Subcutaneous abdominal adipose tissue (tissue), 5 donors: ENCODE measurements around the gene CHMP1A.
"Not testable (repeated sequence)": the region's sequence is repeated elsewhere in the genome, so short reads cannot be mapped to it uniquely, and the experiment has no call there.

Experiments used
- H3K27ac ChIP-seq: one replicate; pipeline ENCODE4 v1.7.0; 2013; ENCODE audit warnings: low read depth, mild to moderate bottlenecking, inconsistent platforms, low read length, moderate library complexity
- H3K27me3 ChIP-seq, 5 donors: one replicate each; pipeline ENCODE4 v1.7.0; 2013; ENCODE audit warnings: low read length in 5 of 5, inconsistent platforms in 1 of 5; ENCODE audit not compliant: control insufficient read depth in 5 of 5, insufficient read depth in 4 of 5
- H3K36me3 ChIP-seq, 5 donors: one replicate each; pipeline ENCODE4 v1.7.0; 2013; ENCODE audit warnings: low read length in 5 of 5; ENCODE audit not compliant: control insufficient read depth in 5 of 5, insufficient read depth in 5 of 5
- H3K4me1 ChIP-seq, 5 donors: one replicate each; pipeline ENCODE4 v1.7.0; 2013; ENCODE audit warnings: low read length in 5 of 5, mild to moderate bottlenecking in 3 of 5, moderate library complexity in 1 of 5; ENCODE audit not compliant: control insufficient read depth in 5 of 5, insufficient read depth in 5 of 5
- H3K4me3 ChIP-seq, 5 donors: one replicate each; pipeline ENCODE4 v1.7.0; 2013; ENCODE audit warnings: low read length in 5 of 5, low read depth in 1 of 5
- H3K9ac ChIP-seq, 5 donors: one replicate each; pipeline ENCODE4 v1.7.0; 2013; ENCODE audit warnings: low read length in 5 of 5, mild to moderate bottlenecking in 4 of 5, moderate library complexity in 3 of 5
- H3K9me3 ChIP-seq, 5 donors: one replicate each; pipeline ENCODE4 v1.7.0; 2013; ENCODE audit warnings: low read length in 5 of 5; ENCODE audit not compliant: control insufficient read depth in 5 of 5
- donor health status: healthy.
- donor health status: healthy.
- donor health status: healthy.
- donor health status: healthy.
- donor health status: healthy.

The CHMP1A gene

GRCh38 chr16:89643769-89644300 is 13.7 kb downstream of the CHMP1A start:
- peaks cover 0 to 38% (median 36%) of the 10 kb centered on the region in 5 donors for H3K36me3 ChIP-seq
- no peaks in the 10 kb centered on the region for H3K9me3 ChIP-seq
- no peak overlapping the region for H3K9ac ChIP-seq
- H3K27ac ChIP-seq, result no peak overlapping the region
- H3K27me3 ChIP-seq, result peaks cover 0 to 3% (median 0%) of the 10 kb centered on the region in 5 donors
- peaks cover 0 to 19% (median 11%) of the 10 kb centered on the region in 5 donors for H3K4me1 ChIP-seq
- H3K4me3 ChIP-seq, result no peak overlapping the region

- peaks cover 0 to 34% (median 31%) of the 10 kb centered on the region in 5 donors for H3K36me3 ChIP-seq
- H3K4me3 ChIP-seq, result no peak overlapping the region
- H3K27ac ChIP-seq, result no peak overlapping the region
- peaks cover 0 to 5% (median 0%) of the 10 kb centered on the region in 5 donors for H3K27me3 ChIP-seq
- peaks cover 0 to 19% (median 11%) of the 10 kb centered on the region in 5 donors for H3K4me1 ChIP-seq
- no peaks in the 10 kb centered on the region for H3K9me3 ChIP-seq
- H3K9ac ChIP-seq, result no peak overlapping the region
Observed at GRCh38 chr16:89642574-89642973, 14.9 kb downstream of the CHMP1A start.

- no peaks in the 10 kb centered on the region for H3K9me3 ChIP-seq
- peak overlapping the region in 1 of 5 donors; percentile 17 for H3K9ac ChIP-seq
- H3K27ac ChIP-seq, result no peak overlapping the region
- peaks cover 0 to 26% (median 23%) of the 10 kb centered on the region in 5 donors for H3K36me3 ChIP-seq
- peaks cover 0 to 13% (median 8%) of the 10 kb centered on the region in 5 donors for H3K27me3 ChIP-seq
- peak overlapping the region in 2 of 5 donors; percentile 49 to 60 for H3K4me3 ChIP-seq
- peaks cover 0 to 19% (median 11%) of the 10 kb centered on the region in 5 donors for H3K4me1 ChIP-seq
Observed at GRCh38 chr16:89641458-89642119, 15.9 kb downstream of the CHMP1A start.

GRCh38 chr16:89639385-89639784 is 18.1 kb downstream of the CHMP1A start:
- Histone ChIP-seq H3K36me3 (peaks cover 0 to 4% (median under 1%) of the 10 kb centered on the region in 5 donors), H3K4me3 (no peak overlapping the region), H3K9me3 (peaks cover 0 to 3% (median 0%) of the 10 kb centered on the region in 5 donors), H3K9ac (no peak overlapping the region), H3K4me1 (peaks cover 0 to 17% (median 11%) of the 10 kb centered on the region in 5 donors), H3K27me3 (peaks cover 4 to 21% (median 18%) of the 10 kb centered on the region in 5 donors), H3K27ac (no peak overlapping the region)

- H3K4me1 ChIP-seq, result peaks cover 0 to 17% (median 11%) of the 10 kb centered on the region in 5 donors
- peaks cover 0 to 3% (median 0%) of the 10 kb centered on the region in 5 donors for H3K9me3 ChIP-seq
- no peak overlapping the region for H3K27ac ChIP-seq
- H3K36me3 ChIP-seq, result no peaks in the 10 kb centered on the region
- peaks cover 9 to 23% (median 19%) of the 10 kb centered on the region in 5 donors for H3K27me3 ChIP-seq
- no peak overlapping the region for H3K9ac ChIP-seq
- no peak overlapping the region for H3K4me3 ChIP-seq
Observed at GRCh38 chr16:89638455-89638854, 19.1 kb downstream of the CHMP1A start.

- peaks cover 15 to 33% (median 29%) of the 10 kb centered on the region in 5 donors for H3K27me3 ChIP-seq
Observed at GRCh38 chr16:89637379-89637778, 20.1 kb downstream of the CHMP1A start.

GRCh38 chr16:89636663-89637062 is 20.8 kb downstream of the CHMP1A start:
- Histone ChIP-seq H3K4me1 (peaks cover 0 to 15% (median 11%) of the 10 kb centered on the region in 5 donors), H3K9ac (no peak overlapping the region), H3K27me3 (peaks cover 15 to 33% (median 31%) of the 10 kb centered on the region in 5 donors), H3K36me3 (no peaks in the 10 kb centered on the region), H3K9me3 (peaks cover 0 to 3% (median 0%) of the 10 kb centered on the region in 5 donors), H3K27ac (no peak overlapping the region), H3K4me3 (no peak overlapping the region)

More at GRCh38 chr16:89637379-89637778, 20.1 kb downstream of the CHMP1A start:
- H3K4me1 ChIP-seq, result peaks cover 0 to 17% (median 11%) of the 10 kb centered on the region in 5 donors
- H3K9ac ChIP-seq, result no peak overlapping the region
- no peaks in the 10 kb centered on the region for H3K36me3 ChIP-seq
- H3K9me3 ChIP-seq, result peaks cover 0 to 3% (median 0%) of the 10 kb centered on the region in 5 donors
- no peak overlapping the region for H3K4me3 ChIP-seq
- H3K27ac ChIP-seq, result no peak overlapping the region

- not testable (repeated sequence) for H3K36me3 ChIP-seq, H3K27ac ChIP-seq, H3K9me3 ChIP-seq, H3K9ac ChIP-seq, H3K4me3 ChIP-seq, H3K4me1 ChIP-seq
- H3K27me3 ChIP-seq, result peaks cover 15 to 33% (median 31%) of the 10 kb centered on the region in 5 donors
Observed at GRCh38 chr16:89634463-89635385, 22.8 kb downstream of the CHMP1A start.

- Histone ChIP-seq H3K36me3 (no peaks in the 10 kb centered on the region), H3K9me3 (peaks cover 0 to 5% (median 3%) of the 10 kb centered on the region in 5 donors), H3K27ac (no peak overlapping the region), H3K9ac (no peak overlapping the region), H3K27me3 (peaks cover 15 to 33% (median 31%) of the 10 kb centered on the region in 5 donors), H3K4me1 (no peaks in the 10 kb centered on the region), H3K4me3 (no peak overlapping the region)
Observed at GRCh38 chr16:89633064-89633631, 24.4 kb downstream of the CHMP1A start.
